K562 (cell line): ENCODE data around the gene SFXN5. TPM values are rescaled to one million over a fixed set of nuclear protein-coding genes. Genes with fewer than 3 reads are reported as not detected.

Experiments
- DPF2 ChIP-seq: fragments of 450-650 bp; IDR thresholded peaks from 2 replicates; pipeline ENCODE4 v1.6.1; 2016
- HNRNPK ChIP-seq: fragments of 200-400 bp; formaldehyde crosslinking; IDR thresholded peaks from one replicate; pipeline ENCODE4 v1.6.1; 2018; ENCODE audit warnings: mild to moderate bottlenecking, low read depth, low read length; ENCODE audit not compliant: poor library complexity, severe bottlenecking
- POLR3A ChIP-seq: IDR thresholded peaks from 2 replicates; pipeline ENCODE4 v1.6.1; 2011; ENCODE audit warnings: borderline replicate concordance, mild to moderate bottlenecking, moderate library complexity; ENCODE audit not compliant: insufficient read length, insufficient read depth; ENCODE audit errors: extremely low read depth
- ZNF311 ChIP-seq: fragments of 250-450 bp; sonication (Bioruptor Pico); IDR thresholded peaks from 2 replicates; pipeline ENCODE4 v1.4.0; 2020; ENCODE audit warnings: mild to moderate bottlenecking, moderate library complexity
- polyA plus RNA-seq, 8 experiments: library from polyadenylated mRNA; depleted of rRNA in 4 of 8; stranded (reverse) in 5 of 8; unstranded in 3 of 8; fragments of >200 nt; fragmentation: Nextera tagmentation in 2 of 8; fragmentation: Illumina TruSeq in 1 of 8; extraction: Ambion mirVana in 2 of 8; extraction: Trizol in 1 of 8; gene quantifications; 2 replicates each; pipeline versions ENCODE4 v1.2.1 to v1.2.3, GENCODE V29; 2011 to 2014; ENCODE audit warnings: inconsistent platforms in 1 of 8, missing spikeins in 1 of 8
- total RNA-seq, 7 experiments: library from RNA; depleted of rRNA in 6 of 7; stranded (reverse); fragments of >200 nt in 6 of 7; fragmentation: Illumina TruSeq in 2 of 7; extraction: Trizol in 2 of 7; gene quantifications; 2 replicates each; pipeline versions ENCODE4 v1.2.1 to v1.2.3, GENCODE V29; 2011 to 2021; ENCODE audit warnings: low replicate concordance in 1 of 7
- TF ChIP-seq, protein P1 (sequence below): fragments of 450-650 bp; IDR thresholded peaks from one replicate; pipeline ENCODE4 v1.6.1; 2018; ENCODE audit warnings: mild to moderate bottlenecking, moderate library complexity; ENCODE audit not compliant: partially characterized antibody
- TF ChIP-seq, protein P2 (sequence below): sonication (generic); formaldehyde crosslinking; IDR thresholded peaks from 2 replicates; pipeline ENCODE4 v1.8.0; 2022; ENCODE audit warnings: mild to moderate bottlenecking, missing genetic modification reagents
- TF ChIP-seq, protein P3 (sequence below): sonication (generic); formaldehyde crosslinking; IDR thresholded peaks from 2 replicates; pipeline ENCODE4 v1.8.0; 2023; ENCODE audit warnings: mild to moderate bottlenecking, missing genetic modification reagents

Gene SFXN5
- total and polyA plus RNA-seq, 9 of the 15 experiments (the other 6 are each of a cell fraction or from before 2014, with no cell fraction given) = 8.3 to 22.6 (median 16.0) TPM

DNA sequence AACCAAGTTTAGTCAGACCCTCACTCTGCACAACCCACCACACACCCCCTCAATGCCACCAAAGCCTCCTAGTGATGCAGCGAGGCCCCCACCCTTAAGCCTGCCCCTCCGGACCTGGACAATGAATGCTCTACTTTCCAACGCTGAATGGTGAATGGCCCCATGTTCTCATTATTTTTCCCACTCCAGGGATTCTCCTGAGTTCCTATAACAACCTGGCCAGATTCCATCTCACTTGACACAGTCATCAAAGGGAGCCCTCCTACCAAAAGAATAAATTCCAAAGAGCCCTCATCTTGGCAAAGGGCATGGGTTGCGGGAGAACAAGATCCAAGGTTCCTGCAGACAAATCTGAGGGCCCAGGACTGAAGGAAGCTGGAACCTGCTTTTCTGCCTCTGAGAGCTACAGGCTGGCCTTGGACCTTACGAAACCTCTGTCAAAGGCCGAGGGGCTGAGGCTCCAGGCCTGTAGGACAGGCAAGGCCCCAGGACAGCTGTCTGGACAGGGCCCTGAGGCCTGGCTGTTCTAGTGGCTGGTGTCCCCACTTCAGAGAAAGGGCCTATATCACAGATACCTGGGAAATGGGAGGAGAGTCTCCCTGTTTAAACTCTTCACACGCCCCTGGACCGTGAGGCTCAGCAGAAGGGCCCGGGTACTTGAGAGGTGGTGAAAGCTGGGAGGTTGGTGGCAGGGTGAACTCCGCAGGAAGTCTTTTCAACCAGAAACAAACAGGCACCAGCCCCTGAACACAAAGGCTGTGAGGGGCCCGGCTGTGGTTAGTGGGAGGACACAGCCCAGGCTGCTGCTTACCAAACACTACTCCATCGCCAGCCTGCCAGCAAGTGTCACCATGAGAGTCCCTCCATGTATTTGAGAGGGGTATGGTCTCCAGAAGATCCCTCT, 27.3 kb downstream of the SFXN5 start (continued):
- TF ChIP-seq, protein P1, sequence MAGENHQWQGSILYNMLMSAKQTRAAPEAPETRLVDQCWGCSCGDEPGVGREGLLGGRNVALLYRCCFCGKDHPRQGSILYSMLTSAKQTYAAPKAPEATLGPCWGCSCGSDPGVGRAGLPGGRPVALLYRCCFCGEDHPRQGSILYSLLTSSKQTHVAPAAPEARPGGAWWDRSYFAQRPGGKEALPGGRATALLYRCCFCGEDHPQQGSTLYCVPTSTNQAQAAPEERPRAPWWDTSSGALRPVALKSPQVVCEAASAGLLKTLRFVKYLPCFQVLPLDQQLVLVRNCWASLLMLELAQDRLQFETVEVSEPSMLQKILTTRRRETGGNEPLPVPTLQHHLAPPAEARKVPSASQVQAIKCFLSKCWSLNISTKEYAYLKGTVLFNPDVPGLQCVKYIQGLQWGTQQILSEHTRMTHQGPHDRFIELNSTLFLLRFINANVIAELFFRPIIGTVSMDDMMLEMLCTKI = no peak
- TF ChIP-seq, protein P2, sequence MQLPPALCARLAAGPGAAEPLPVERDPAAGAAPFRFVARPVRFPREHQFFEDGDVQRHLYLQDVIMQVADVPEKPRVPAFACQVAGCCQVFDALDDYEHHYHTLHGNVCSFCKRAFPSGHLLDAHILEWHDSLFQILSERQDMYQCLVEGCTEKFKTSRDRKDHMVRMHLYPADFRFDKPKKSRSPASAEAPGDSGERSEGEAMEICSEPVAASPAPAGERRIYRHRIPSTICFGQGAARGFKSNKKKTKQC (CRISPR knock-in tag) = no peak
- no peak for TF ChIP-seq DPF2
- TF ChIP-seq POLR3A = no peak
- TF ChIP-seq, protein P3, sequence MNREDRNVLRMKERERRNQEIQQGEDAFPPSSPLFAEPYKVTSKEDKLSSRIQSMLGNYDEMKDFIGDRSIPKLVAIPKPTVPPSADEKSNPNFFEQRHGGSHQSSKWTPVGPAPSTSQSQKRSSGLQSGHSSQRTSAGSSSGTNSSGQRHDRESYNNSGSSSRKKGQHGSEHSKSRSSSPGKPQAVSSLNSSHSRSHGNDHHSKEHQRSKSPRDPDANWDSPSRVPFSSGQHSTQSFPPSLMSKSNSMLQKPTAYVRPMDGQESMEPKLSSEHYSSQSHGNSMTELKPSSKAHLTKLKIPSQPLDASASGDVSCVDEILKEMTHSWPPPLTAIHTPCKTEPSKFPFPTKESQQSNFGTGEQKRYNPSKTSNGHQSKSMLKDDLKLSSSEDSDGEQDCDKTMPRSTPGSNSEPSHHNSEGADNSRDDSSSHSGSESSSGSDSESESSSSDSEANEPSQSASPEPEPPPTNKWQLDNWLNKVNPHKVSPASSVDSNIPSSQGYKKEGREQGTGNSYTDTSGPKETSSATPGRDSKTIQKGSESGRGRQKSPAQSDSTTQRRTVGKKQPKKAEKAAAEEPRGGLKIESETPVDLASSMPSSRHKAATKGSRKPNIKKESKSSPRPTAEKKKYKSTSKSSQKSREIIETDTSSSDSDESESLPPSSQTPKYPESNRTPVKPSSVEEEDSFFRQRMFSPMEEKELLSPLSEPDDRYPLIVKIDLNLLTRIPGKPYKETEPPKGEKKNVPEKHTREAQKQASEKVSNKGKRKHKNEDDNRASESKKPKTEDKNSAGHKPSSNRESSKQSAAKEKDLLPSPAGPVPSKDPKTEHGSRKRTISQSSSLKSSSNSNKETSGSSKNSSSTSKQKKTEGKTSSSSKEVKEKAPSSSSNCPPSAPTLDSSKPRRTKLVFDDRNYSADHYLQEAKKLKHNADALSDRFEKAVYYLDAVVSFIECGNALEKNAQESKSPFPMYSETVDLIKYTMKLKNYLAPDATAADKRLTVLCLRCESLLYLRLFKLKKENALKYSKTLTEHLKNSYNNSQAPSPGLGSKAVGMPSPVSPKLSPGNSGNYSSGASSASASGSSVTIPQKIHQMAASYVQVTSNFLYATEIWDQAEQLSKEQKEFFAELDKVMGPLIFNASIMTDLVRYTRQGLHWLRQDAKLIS (CRISPR knock-in tag) = no peak
- no peak for TF ChIP-seq ZNF311 (CRISPR knock-in tag)
- no peak for TF ChIP-seq HNRNPK
